CD4-positive, alpha-beta T cell treated with Interferon alpha-2 for 1 hour (primary cell): ENCODE data around the gene ACTG1.
A peak's percentile ranks its signal among the peaks of the same experiment; 100 is the strongest.

Source experiments
- DNase-seq, 2 donors: peaks; one replicate each; pipeline ENCODE4 v3.0.0-alpha.2; 2020 to 2022

Gene ACTG1

GRCh38 chr17:81460856-81461460 lies 51.6 kb downstream of the ACTG1 start:
- DNase-seq = peak in 1 of 2 donors; percentile 42
